T-cell (primary cell): ENCODE data around the gene EGFL8. TPM values are rescaled to one million over a fixed set of nuclear protein-coding genes. Genes with fewer than 3 reads are reported as not detected.

Experiments used
- ATAC-seq, 4 experiments: fragments of 200-7000 bp in 3 of 4; fragments of 150-1000 bp in 1 of 4; cut with Tn5 transposase; replicated peaks in 1 of 4; 1 replicate in 3 of 4; 2 replicates in 1 of 4; pipeline ENCODE4 v1.10.0; 2021; ENCODE audit warnings: moderate library complexity in 3 of 4, mild to moderate bottlenecking in 2 of 4, moderate number of reproducible peaks in 1 of 4
- CTCF ChIA-PET, 2 donors: fragments of 300-600 bp; sonication (Branson Sonifier 250); formaldehyde crosslinking; loops; one replicate each; lab custom pipeline; 2022; ENCODE audit warnings: antibody characterized with exemption in 2 of 2; lab: Charles Lee
- POLR2A ChIA-PET, 2 donors: fragments of 300-600 bp; sonication (Branson Sonifier 250); formaldehyde crosslinking; loops; one replicate each; lab custom pipeline; 2022; ENCODE audit warnings: antibody characterized with exemption in 2 of 2; lab: Charles Lee
- DNase-seq, 35 experiments: peaks; one replicate each; pipeline versions ENCODE4 v3.0.0 to v3.0.0-alpha.2; 2013 to 2023
- H3K27ac ChIP-seq: one replicate; pipeline ENCODE4 v1.5.1; 2013; ENCODE audit warnings: low read length
- H3K27me3 ChIP-seq, 2 experiments: replicated peaks in 1 of 2; 1 replicate in 1 of 2; 2 replicates in 1 of 2; pipeline versions ENCODE4 v1.6.1 to v1.7.0; 2013; ENCODE audit warnings: low read length in 1 of 2, mixed read lengths in 1 of 2; ENCODE audit not compliant: control insufficient read depth in 2 of 2, insufficient read depth in 2 of 2; ENCODE audit errors: extremely low read depth in 1 of 2
- H3K36me3 ChIP-seq, 2 donors: 1 replicate in 1 of 2; 2 replicates in 1 of 2; pipeline versions ENCODE4 v1.6.1 to v1.7.0; 2013; ENCODE audit warnings: low read length in 1 of 2; ENCODE audit not compliant: control insufficient read depth in 2 of 2, insufficient read depth in 1 of 2; ENCODE audit errors: extremely low read depth in 1 of 2
- H3K4me1 ChIP-seq, 2 experiments: 1 replicate in 1 of 2; 2 replicates in 1 of 2; pipeline versions ENCODE4 v1.6.1 to v1.7.0; 2013; ENCODE audit warnings: low read length in 2 of 2, mixed read lengths in 1 of 2; ENCODE audit not compliant: insufficient read depth in 2 of 2, control insufficient read depth in 1 of 2; ENCODE audit errors: extremely low read depth in 1 of 2
- H3K4me3 ChIP-seq, 2 donors: 1 replicate in 1 of 2; 2 replicates in 1 of 2; pipeline versions ENCODE4 v1.5.1 to v1.7.0; 2013; ENCODE audit warnings: mild to moderate bottlenecking in 2 of 2, low read length in 1 of 2, moderate library complexity in 1 of 2; ENCODE audit not compliant: control insufficient read depth in 1 of 2; ENCODE audit errors: extremely low read depth in 1 of 2
- H3K9me3 ChIP-seq: 2 replicates; pipeline ENCODE4 v1.7.0; 2013
- H3K27ac Mint-ChIP-seq, 2 donors: one replicate each; pipeline ENCODE4 v1.8.0; 2020 to 2021; ENCODE audit warnings: mild to moderate bottlenecking in 2 of 2, mixed read lengths in 2 of 2
- H3K27me3 Mint-ChIP-seq, 2 donors: one replicate each; pipeline ENCODE4 v1.8.0; 2021 to 2022; ENCODE audit warnings: mixed read lengths in 2 of 2
- H3K36me3 Mint-ChIP-seq: one replicate; pipeline ENCODE4 v1.8.0; 2021; ENCODE audit warnings: mixed read lengths
- H3K4me1 Mint-ChIP-seq, 3 donors: one replicate each; pipeline ENCODE4 v1.8.0; 2020 to 2022; ENCODE audit warnings: mixed read lengths in 3 of 3, mild to moderate bottlenecking in 1 of 3
- H3K4me3 Mint-ChIP-seq, 3 donors: one replicate each; pipeline ENCODE4 v1.8.0; 2020 to 2022; ENCODE audit warnings: mild to moderate bottlenecking in 3 of 3, mixed read lengths in 3 of 3, moderate library complexity in 3 of 3
- H3K9me3 Mint-ChIP-seq, 3 donors: one replicate each; pipeline ENCODE4 v1.8.0; 2020 to 2022; ENCODE audit warnings: mixed read lengths in 3 of 3
- WGBS: methylation state at CpG from one replicate; pipeline ENCODE4 v1.1.5; 2013; ENCODE audit warnings: missing lambda C conversion rate; ENCODE audit not compliant: insufficient coverage; 5-methylcytosine and 5-hydroxymethylcytosine counted together
- total RNA-seq, 35 experiments: library from RNA in 6 of 35; stranded (reverse) in 6 of 35; fragments of 120-200 nt in 1 of 35; gene quantifications; one replicate each; pipeline versions ENCODE4 v1.2.1 to v1.2.4 and lab custom pipeline; 2013 to 2026

The EGFL8 gene
- total RNA-seq, 5 donors from 2014 or later (not counting 1 experiment from before 2014, with no cell fraction given) = 13.9 to 18.9 (median 16.9) TPM

DNA sequence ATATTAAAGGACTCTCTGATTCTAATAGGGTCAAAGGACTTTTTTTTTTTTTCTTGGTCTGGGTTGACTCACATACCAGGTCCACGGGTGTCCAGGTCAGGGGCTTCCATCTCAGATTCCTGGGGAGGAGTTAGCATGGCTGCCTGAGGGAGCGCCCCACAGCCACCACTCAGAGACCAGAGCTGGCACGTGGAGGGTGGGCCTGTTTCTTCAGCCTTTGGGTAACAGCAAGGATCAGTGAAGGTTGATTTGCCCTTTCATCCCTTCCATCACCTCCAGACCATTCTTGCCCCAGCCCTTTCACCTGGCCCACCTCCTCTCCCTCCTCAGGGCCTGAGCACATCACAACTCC, 33.9 kb downstream of the EGFL8 start:
- no peaks in the 10 kb centered on the region for H3K9me3 Mint-ChIP-seq
- Histone ChIP-seq H3K4me1 (peaks cover 24 to 35% of the 10 kb centered on the region in 2 experiments), H3K27me3 (peaks cover 0 to 21% of the 10 kb centered on the region in 2 experiments), H3K4me3 (no peak overlapping the region), H3K36me3 (no peaks in the 10 kb centered on the region), H3K9me3 (no peaks in the 10 kb centered on the region), H3K27ac (no peak overlapping the region)
- no peaks in the 10 kb centered on the region for H3K36me3 Mint-ChIP-seq
- no peak for DNase-seq
- H3K4me1 Mint-ChIP-seq = peaks cover 26 to 28% (median 27%) of the 10 kb centered on the region in 3 donors
- ChIA-PET POLR2A (no interaction called here), CTCF (interaction anchor here in 1 of 2 donors (0.7 kb wide), 1 partner anchor 990 kb away, joined by 17 read pairs; no protein-coding TSS in a partner anchor)
- WGBS = no CpG with 5 or more reads among the region's 3 CpGs
- ATAC-seq = no peak
- H3K27me3 Mint-ChIP-seq = peaks cover 0 to 2% of the 10 kb centered on the region in 2 donors
- H3K4me3 Mint-ChIP-seq = peak overlapping the region in 1 of 3 donors; percentile 24
- H3K27ac Mint-ChIP-seq = peak overlapping the region in 1 of 2 donors; percentile 52

DNA sequence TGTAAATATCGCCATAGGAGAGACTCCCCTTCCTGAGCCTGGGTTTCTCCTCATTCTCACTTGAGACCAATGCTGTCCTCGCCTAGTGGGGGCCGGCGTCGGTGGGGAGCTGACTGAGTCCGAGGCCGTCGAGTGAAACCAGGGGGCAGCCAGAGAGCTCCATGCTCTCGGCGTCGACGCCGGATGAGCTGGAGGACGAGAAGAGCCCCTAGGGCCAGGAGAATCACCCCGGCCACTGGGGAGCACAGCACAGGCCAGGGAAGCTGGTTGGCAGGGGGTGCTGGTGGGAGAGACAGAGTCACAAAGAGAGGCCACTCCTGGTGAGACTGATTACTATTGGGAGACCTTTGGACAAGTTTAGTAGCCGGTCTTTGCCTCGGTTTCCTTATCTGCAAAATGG, 34.5 kb downstream of the EGFL8 start:
- Mint-ChIP-seq H3K27ac (no peak overlapping the region), H3K4me3 (no peak overlapping the region), H3K36me3 (no peaks in the 10 kb centered on the region), H3K27me3 (peaks cover 0 to 2% of the 10 kb centered on the region in 2 donors), H3K4me1 (peaks cover 21 to 23% (median 22%) of the 10 kb centered on the region in 3 donors), H3K9me3 (no peaks in the 10 kb centered on the region)
- H3K4me3 ChIP-seq = no peak overlapping the region
- DNase-seq (no peak), ATAC-seq (no peak)
- POLR2A ChIA-PET = no interaction called here
- H3K36me3 ChIP-seq = no peaks in the 10 kb centered on the region
- peaks cover 18 to 30% of the 10 kb centered on the region in 2 experiments for H3K4me1 ChIP-seq
- CTCF ChIA-PET = no interaction called here
- WGBS = 93% methylated on average over 16 of the region's 17 CpGs
- H3K9me3 ChIP-seq = no peaks in the 10 kb centered on the region
- H3K27ac ChIP-seq = no peak overlapping the region
- peaks cover 0 to 26% of the 10 kb centered on the region in 2 experiments for H3K27me3 ChIP-seq

DNA sequence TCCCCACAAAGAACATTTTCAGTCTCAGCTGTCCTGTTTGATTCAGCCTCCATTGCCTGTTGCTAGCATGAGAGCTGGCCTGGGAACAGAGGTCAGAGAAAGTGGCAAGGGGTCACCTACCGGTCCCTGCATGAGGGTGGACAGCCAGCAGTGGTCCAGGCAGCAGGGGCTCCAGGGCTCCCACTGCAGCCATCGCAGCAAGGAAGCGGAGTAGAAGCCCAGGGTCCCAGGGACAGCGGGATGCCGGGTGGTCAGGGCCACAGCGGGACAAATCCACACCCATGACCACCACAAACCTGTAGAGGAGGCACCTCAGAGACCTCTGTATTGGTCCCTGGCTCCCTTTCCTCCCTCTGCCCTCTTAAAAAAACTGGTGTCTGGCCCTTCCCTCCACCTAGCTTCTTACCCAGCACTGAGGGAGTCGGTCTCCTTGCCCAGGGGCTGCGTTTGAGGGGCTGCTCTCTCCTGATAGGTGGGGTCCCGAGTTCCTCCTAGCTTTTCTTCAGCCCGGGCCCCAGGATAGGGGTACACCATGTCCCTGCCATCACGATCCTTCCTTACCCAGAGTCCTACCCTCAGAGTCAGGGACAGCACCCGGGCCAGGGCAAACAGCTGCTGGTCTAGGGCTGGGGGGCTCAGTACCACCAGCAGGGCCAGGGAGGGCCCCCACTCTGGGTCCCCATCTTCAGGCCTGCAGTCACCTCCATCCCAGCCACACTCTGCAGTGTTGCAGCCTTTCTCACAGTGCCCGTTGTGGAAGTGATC, 36.5 kb downstream of the EGFL8 start:
- ATAC-seq (no peak), DNase-seq (no peak)
- CTCF ChIA-PET = no interaction called here
- H3K36me3 ChIP-seq = no peaks in the 10 kb centered on the region
- no peak overlapping the region for H3K4me3 Mint-ChIP-seq
- no peaks in the 10 kb centered on the region for H3K9me3 Mint-ChIP-seq
- no peaks in the 10 kb centered on the region for H3K9me3 ChIP-seq
- WGBS = 80% methylated on average over 12 of the region's 13 CpGs
- peaks cover 0 to 2% of the 10 kb centered on the region in 2 donors for H3K27me3 Mint-ChIP-seq
- H3K36me3 Mint-ChIP-seq = no peaks in the 10 kb centered on the region
- POLR2A ChIA-PET = no interaction called here
- no peak overlapping the region for H3K27ac ChIP-seq
- no peak overlapping the region for H3K4me3 ChIP-seq
- peaks cover 0 to 31% of the 10 kb centered on the region in 2 experiments for H3K27me3 ChIP-seq
- no peak overlapping the region for H3K27ac Mint-ChIP-seq
- peaks cover 5 to 6% (median 6%) of the 10 kb centered on the region in 3 donors for H3K4me1 Mint-ChIP-seq
- H3K4me1 ChIP-seq = peaks cover 5 to 14% of the 10 kb centered on the region in 2 experiments

DNA sequence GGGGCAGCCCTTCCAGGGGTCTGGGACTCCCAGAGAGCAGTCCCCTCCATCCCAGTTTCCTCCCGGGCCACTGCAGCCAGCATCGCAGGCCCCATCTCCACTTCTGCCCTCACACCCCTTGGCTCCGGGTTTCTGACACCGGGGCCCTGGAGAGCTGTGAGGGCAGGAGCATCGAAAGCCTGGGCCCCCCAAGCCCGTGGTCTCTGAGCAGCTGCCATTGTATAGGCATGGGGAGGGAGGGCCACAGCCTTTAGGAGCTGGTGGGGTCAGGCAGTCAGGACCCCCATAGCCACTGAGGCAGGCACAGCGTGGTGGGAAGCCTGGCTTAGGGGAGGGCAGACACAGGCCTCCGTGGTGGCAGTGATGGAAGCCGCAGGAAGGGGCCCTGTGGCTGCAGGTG, 37.8 kb downstream of the EGFL8 start:
- Histone ChIP-seq H3K27me3 (peaks cover 0 to 31% of the 10 kb centered on the region in 2 experiments), H3K36me3 (no peaks in the 10 kb centered on the region), H3K4me3 (no peak overlapping the region), H3K27ac (no peak overlapping the region), H3K9me3 (no peaks in the 10 kb centered on the region), H3K4me1 (peaks cover 0 to 3% of the 10 kb centered on the region in 2 experiments)
- Mint-ChIP-seq H3K27ac (no peak overlapping the region), H3K9me3 (no peaks in the 10 kb centered on the region), H3K27me3 (peaks cover 0 to 2% of the 10 kb centered on the region in 2 donors), H3K36me3 (no peaks in the 10 kb centered on the region), H3K4me1 (no peaks in the 10 kb centered on the region), H3K4me3 (no peak overlapping the region)
- no peak for ATAC-seq
- no peak for DNase-seq
- WGBS = 59% methylated on average over 6 of the region's 9 CpGs
- ChIA-PET POLR2A (no interaction called here), CTCF (no interaction called here)

DNA sequence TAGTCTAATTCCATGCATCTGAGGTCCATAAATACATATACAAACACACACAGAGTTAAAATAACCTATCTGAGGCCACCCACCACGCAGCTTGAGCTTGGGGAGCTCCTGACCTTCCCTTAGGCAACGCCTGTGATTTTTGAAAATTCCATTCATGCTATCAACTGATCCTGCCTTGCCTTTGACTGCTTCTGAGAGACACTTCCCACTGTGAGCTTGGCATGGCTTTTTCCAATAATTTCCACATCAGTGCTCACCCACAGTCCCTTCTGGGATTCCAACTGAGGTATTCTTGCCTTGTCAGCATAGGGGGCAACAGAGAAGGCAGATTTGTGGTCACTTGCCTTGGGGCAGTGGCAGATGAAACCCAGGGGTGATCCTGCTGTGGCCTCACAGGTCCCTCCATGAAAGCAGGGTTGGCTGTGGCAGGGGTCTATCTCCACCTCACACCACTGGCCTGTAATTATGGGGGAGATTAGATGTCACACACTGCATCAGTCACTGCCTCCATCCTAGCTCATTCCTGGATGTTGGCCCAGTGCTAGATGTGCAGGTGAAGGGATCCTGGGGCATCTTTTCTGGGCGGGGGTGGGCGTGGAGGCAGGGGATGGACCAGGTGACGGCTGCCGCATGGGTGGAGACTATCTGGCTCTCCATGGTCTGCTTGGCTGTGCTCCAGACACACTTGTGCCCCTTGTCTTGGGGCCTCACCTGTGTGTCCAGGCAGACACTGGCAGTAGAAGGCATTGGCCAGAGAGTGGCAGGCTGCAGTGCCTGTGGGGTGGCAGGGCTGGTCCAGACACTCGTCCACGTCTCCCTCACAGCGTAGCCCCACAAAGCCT, 39.3 kb downstream of the EGFL8 start:
- Histone ChIP-seq H3K4me1 (no peaks in the 10 kb centered on the region), H3K36me3 (no peaks in the 10 kb centered on the region), H3K27ac (no peak overlapping the region), H3K27me3 (peaks cover 0 to 31% of the 10 kb centered on the region in 2 experiments), H3K9me3 (no peaks in the 10 kb centered on the region), H3K4me3 (no peak overlapping the region)
- Mint-ChIP-seq H3K9me3 (no peaks in the 10 kb centered on the region), H3K4me3 (no peak overlapping the region), H3K27me3 (peaks cover 0 to 2% of the 10 kb centered on the region in 2 donors), H3K27ac (no peak overlapping the region), H3K36me3 (no peaks in the 10 kb centered on the region), H3K4me1 (no peaks in the 10 kb centered on the region)
- POLR2A ChIA-PET = no interaction called here
- CTCF ChIA-PET = no interaction called here
- 86% methylated on average over 9 of the region's 9 CpGs for WGBS
- ATAC-seq (no peak), DNase-seq (no peak)

DNA sequence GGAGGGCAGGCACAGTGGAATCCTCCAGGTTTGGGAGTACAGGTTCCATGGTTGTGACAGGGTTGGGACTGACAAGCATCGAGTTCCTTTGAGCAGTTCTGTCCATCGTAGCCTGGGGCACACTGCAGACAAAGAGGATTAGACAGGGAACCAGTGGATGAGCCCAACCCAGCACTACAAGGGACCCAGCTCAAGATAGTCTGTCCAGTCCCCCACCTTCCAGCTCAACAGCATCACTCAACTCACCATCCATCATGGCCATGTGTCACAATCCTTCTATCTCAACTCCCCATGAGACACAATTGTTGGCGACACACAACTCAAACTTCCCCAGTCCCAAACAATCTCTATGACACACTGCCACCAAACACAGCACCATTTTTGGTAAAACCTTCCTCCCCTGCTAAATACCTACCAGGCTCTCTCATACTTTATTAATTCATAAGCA, 39.9 kb downstream of the EGFL8 start:
- no peaks in the 10 kb centered on the region for H3K9me3 ChIP-seq
- CTCF ChIA-PET = no interaction called here
- H3K4me1 ChIP-seq = no peaks in the 10 kb centered on the region
- H3K27me3 ChIP-seq = peaks cover 0 to 27% of the 10 kb centered on the region in 2 experiments
- no peak overlapping the region for H3K4me3 ChIP-seq
- Mint-ChIP-seq H3K27ac (no peak overlapping the region), H3K9me3 (no peaks in the 10 kb centered on the region), H3K4me3 (no peak overlapping the region), H3K4me1 (no peaks in the 10 kb centered on the region), H3K36me3 (no peaks in the 10 kb centered on the region), H3K27me3 (peaks cover 0 to 2% of the 10 kb centered on the region in 2 donors)
- WGBS = 90% methylated on average over 2 of the region's 3 CpGs
- POLR2A ChIA-PET = no interaction called here
- H3K36me3 ChIP-seq = no peaks in the 10 kb centered on the region
- H3K27ac ChIP-seq = no peak overlapping the region
- no peak for ATAC-seq
- DNase-seq = no peak
